NCI-H526 treated with DMSO at 0.1 percent for 48 hours (cell line): ENCODE measurements around the gene PCMTD2.

Source experiments
- DNase-seq: peaks from one replicate; lab custom pipeline; 2025; lab: John Stamatoyannopoulos, UW

The PCMTD2 gene

GRCh38 chr20:64255361-64256281 is at the start of gene PCMTD2:
PCMTD2 (plus strand) TSS chr20:64255748; CDS start chr20:64259966, 4,218 bp downstream.
- DNase-seq, result peak; percentile 74

- no peak for DNase-seq
Measured at GRCh38 chr20:64206614-64207013, 48.9 kb upstream of the PCMTD2 start.

GRCh38 chr20:64207641-64208590 is 47.6 kb upstream of the PCMTD2 start:
- no peak for DNase-seq

GRCh38 chr20:64209148-64209547 is 46.4 kb upstream of the PCMTD2 start:
- DNase-seq, result no peak

- DNase-seq, result no peak
Measured at GRCh38 chr20:64210656-64211369, 44.7 kb upstream of the PCMTD2 start.

- no peak for DNase-seq
Measured at GRCh38 chr20:64211874-64212658, 43.5 kb upstream of the PCMTD2 start.

GRCh38 chr20:64212755-64213154 is 42.8 kb upstream of the PCMTD2 start:
- no peak for DNase-seq

- no peak for DNase-seq
Measured at GRCh38 chr20:64214113-64214512, 41.4 kb upstream of the PCMTD2 start.

GRCh38 chr20:64214952-64215351 is 40.6 kb upstream of the PCMTD2 start:
- no peak for DNase-seq

GRCh38 chr20:64216036-64216435 is 39.5 kb upstream of the PCMTD2 start:
- DNase-seq, result no peak

- DNase-seq, result no peak
Measured at GRCh38 chr20:64216910-64217309, 38.6 kb upstream of the PCMTD2 start.

GRCh38 chr20:64217539-64218221 is 37.9 kb upstream of the PCMTD2 start:
- no peak for DNase-seq

GRCh38 chr20:64219202-64219601 is 36.3 kb upstream of the PCMTD2 start:
- DNase-seq, result no peak

GRCh38 chr20:64219730-64220129 is 35.8 kb upstream of the PCMTD2 start:
- DNase-seq, result no peak

- no peak for DNase-seq
Measured at GRCh38 chr20:64220420-64220819, 35.1 kb upstream of the PCMTD2 start.

GRCh38 chr20:64220891-64221527 is 34.5 kb upstream of the PCMTD2 start:
- no peak for DNase-seq

GRCh38 chr20:64222291-64222735 is 33.2 kb upstream of the PCMTD2 start:
- DNase-seq, result no peak

- DNase-seq, result no peak
Measured at GRCh38 chr20:64222851-64223525, 32.6 kb upstream of the PCMTD2 start.

- DNase-seq, result peak; percentile 48
Measured at GRCh38 chr20:64223526-64224067, 32.0 kb upstream of the PCMTD2 start.
